Calu3 (cell line): ENCODE measurements around the gene SULF2. TPM values are rescaled to one million over a fixed set of nuclear protein-coding genes. Genes with fewer than 3 reads are reported as not detected.

Source experiments
- BruUV-seq: library from RNA; stranded (reverse); fragments of 400-500 nt; replicated peaks from 2 replicates; lab custom pipeline; 2021; lab: Mats Ljungman, UMichigan
- CTCF ChIA-PET: fragments of 300-600 bp; sonication (Branson Sonifier 250); formaldehyde crosslinking; loops from one replicate; lab custom pipeline; 2022; ENCODE audit warnings: antibody characterized with exemption; lab: Charles Lee
- DNase-seq: peaks from one replicate; pipeline ENCODE4 v3.0.0; 2022
- H3K27ac Mint-ChIP-seq: one replicate; pipeline ENCODE4 v1.8.0; 2022; ENCODE audit warnings: mixed read lengths; ENCODE audit not compliant: unreplicated experiment
- H3K27me3 Mint-ChIP-seq: one replicate; pipeline ENCODE4 v1.8.0; 2022; ENCODE audit warnings: mixed read lengths; ENCODE audit not compliant: unreplicated experiment
- H3K36me3 Mint-ChIP-seq: one replicate; pipeline ENCODE4 v1.8.0; 2022; ENCODE audit warnings: mild to moderate bottlenecking, moderate library complexity, mixed read lengths; ENCODE audit not compliant: insufficient read depth, unreplicated experiment
- H3K4me1 Mint-ChIP-seq: one replicate; pipeline ENCODE4 v1.8.0; 2022; ENCODE audit warnings: mild to moderate bottlenecking, low read depth, mixed read lengths; ENCODE audit not compliant: unreplicated experiment
- H3K4me3 Mint-ChIP-seq: one replicate; pipeline ENCODE4 v1.8.0; 2022; ENCODE audit warnings: mild to moderate bottlenecking, low read depth, moderate library complexity, mixed read lengths; ENCODE audit not compliant: unreplicated experiment
- H3K9me3 Mint-ChIP-seq: one replicate; pipeline ENCODE4 v1.8.0; 2022; ENCODE audit warnings: low read depth, mixed read lengths; ENCODE audit not compliant: unreplicated experiment
- intact Hi-C: fragments of 100-400 bp; cut with micrococcal nuclease; formaldehyde crosslinking; loops from one replicate; pipeline ENCODE4 v1.10.0; 2022; ENCODE audit not compliant: unreplicated experiment
- total RNA-seq: library from RNA; stranded (reverse); gene quantifications from 2 replicates; pipeline ENCODE4 v1.2.3, GENCODE V29; 2022
- TF ChIP-seq, protein P1 (sequence below): fragments of 200-600 bp; IDR thresholded peaks from one replicate; pipeline ENCODE4 v1.8.0; 2022; ENCODE audit warnings: antibody characterized with exemption; ENCODE audit not compliant: unreplicated experiment

Gene SULF2
- total RNA-seq, 1 experiment from 2014 or later = 112 TPM

DNA sequence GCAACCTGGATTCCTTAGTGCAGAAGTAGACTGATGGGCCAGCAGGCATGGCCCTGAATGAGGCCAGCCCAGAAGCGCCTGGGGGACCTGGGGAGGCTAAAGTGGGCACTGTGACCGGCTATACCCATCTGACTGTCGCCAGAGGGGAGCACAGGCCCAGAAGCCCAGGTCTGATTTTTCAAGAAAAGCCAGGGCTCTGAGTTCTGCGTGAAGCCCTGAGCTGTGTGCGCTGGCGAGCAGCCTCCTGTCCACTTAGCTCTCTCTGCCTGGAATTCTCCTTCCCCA lies 111.7 kb downstream of the SULF2 start:
- Mint-ChIP-seq H3K27me3 (no peaks in the 10 kb centered on the region), H3K27ac (no peak overlapping the region), H3K36me3 (peaks cover 10% of the 10 kb centered on the region), H3K9me3 (no peaks in the 10 kb centered on the region), H3K4me1 (no peaks in the 10 kb centered on the region), H3K4me3 (no peak overlapping the region)
- intact Hi-C loops = no loop called here
- DNase-seq = no peak
- TF ChIP-seq, protein P1, sequence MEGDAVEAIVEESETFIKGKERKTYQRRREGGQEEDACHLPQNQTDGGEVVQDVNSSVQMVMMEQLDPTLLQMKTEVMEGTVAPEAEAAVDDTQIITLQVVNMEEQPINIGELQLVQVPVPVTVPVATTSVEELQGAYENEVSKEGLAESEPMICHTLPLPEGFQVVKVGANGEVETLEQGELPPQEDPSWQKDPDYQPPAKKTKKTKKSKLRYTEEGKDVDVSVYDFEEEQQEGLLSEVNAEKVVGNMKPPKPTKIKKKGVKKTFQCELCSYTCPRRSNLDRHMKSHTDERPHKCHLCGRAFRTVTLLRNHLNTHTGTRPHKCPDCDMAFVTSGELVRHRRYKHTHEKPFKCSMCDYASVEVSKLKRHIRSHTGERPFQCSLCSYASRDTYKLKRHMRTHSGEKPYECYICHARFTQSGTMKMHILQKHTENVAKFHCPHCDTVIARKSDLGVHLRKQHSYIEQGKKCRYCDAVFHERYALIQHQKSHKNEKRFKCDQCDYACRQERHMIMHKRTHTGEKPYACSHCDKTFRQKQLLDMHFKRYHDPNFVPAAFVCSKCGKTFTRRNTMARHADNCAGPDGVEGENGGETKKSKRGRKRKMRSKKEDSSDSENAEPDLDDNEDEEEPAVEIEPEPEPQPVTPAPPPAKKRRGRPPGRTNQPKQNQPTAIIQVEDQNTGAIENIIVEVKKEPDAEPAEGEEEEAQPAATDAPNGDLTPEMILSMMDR = no peak
- CTCF ChIA-PET = no interaction called here
- no TSS peak for BruUV-seq

- peaks cover 10% of the 10 kb centered on the region for H3K36me3 Mint-ChIP-seq
- TF ChIP-seq, protein P1 = no peak
- H3K9me3 Mint-ChIP-seq = no peaks in the 10 kb centered on the region
- H3K4me1 Mint-ChIP-seq = no peaks in the 10 kb centered on the region
- CTCF ChIA-PET = no interaction called here
- no peak overlapping the region for H3K4me3 Mint-ChIP-seq
- H3K27ac Mint-ChIP-seq = no peak overlapping the region
- BruUV-seq = no TSS peak
- intact Hi-C loops = no loop called here
- no peaks in the 10 kb centered on the region for H3K27me3 Mint-ChIP-seq
- no peak for DNase-seq
Observed at GRCh38 chr20:47672886-47673670, 112.2 kb downstream of the SULF2 start.

DNA sequence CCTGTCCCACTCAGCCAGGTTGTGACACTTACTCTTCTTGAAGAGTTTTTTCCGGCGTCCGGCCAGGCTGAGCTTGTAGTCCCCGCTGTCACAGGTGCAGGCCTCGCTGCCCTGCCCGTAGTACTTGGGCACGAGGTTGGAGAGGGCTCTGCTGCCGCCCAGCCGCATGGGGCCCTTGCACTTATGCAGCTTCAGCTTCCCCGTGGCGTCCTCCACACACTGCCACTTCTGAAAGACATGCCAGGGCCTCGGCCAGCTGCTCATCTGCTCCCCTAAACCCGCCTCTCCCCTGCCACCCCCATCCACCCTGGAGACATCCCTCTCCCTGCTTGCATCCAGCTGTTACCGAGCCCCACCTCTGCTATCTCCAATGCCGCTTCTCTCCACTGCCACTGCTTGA lies 113.1 kb downstream of the SULF2 start:
- Mint-ChIP-seq H3K36me3 (peaks cover 15% of the 10 kb centered on the region), H3K27me3 (no peaks in the 10 kb centered on the region), H3K9me3 (no peaks in the 10 kb centered on the region), H3K4me1 (no peaks in the 10 kb centered on the region), H3K4me3 (no peak overlapping the region), H3K27ac (no peak overlapping the region)
- intact Hi-C loops = no loop called here
- CTCF ChIA-PET = interaction anchor here (0.5 kb wide), 1 partner anchor 627 kb away, joined by 8 read pairs; no protein-coding TSS in a partner anchor
- no peak for DNase-seq
- TF ChIP-seq, protein P1 = no peak
- BruUV-seq = no TSS peak

GRCh38 chr20:47670913-47671312 lies 114.4 kb downstream of the SULF2 start:
- BruUV-seq = no TSS peak
- peaks cover 24% of the 10 kb centered on the region for H3K36me3 Mint-ChIP-seq
- no peaks in the 10 kb centered on the region for H3K4me1 Mint-ChIP-seq
- H3K4me3 Mint-ChIP-seq = no peak overlapping the region
- H3K9me3 Mint-ChIP-seq = no peaks in the 10 kb centered on the region
- CTCF ChIA-PET = interaction anchor here (0.7 to 1.3 kb wide), 3 partner anchors 42 to 949 kb away, joined by 3 to 7 read pairs (median 4); no protein-coding TSS in a partner anchor
- H3K27ac Mint-ChIP-seq = no peak overlapping the region
- intact Hi-C loops = no loop called here
- H3K27me3 Mint-ChIP-seq = no peaks in the 10 kb centered on the region
- no peak for DNase-seq
- TF ChIP-seq, protein P1 = no peak
